B cell (primary cell): ENCODE results near the gene MPPED2. TPM values are rescaled to one million over a fixed set of nuclear protein-coding genes. Genes with fewer than 3 reads are reported as not detected.

ENCODE experiments used
- ATAC-seq: fragments of 200-7000 bp; cut with Tn5 transposase; one replicate; pipeline ENCODE4 v1.10.0; 2021; ENCODE audit warnings: low read depth, mild to moderate bottlenecking, moderate number of reproducible peaks, moderate library complexity
- CTCF ChIA-PET: fragments of 350-600 bp; sonication (Branson Sonifier 250); formaldehyde crosslinking; loops from one replicate; lab custom pipeline; 2021; ENCODE audit warnings: antibody characterized with exemption, inconsistent platforms; lab: Charles Lee
- POLR2A ChIA-PET: fragments of 350-600 bp; sonication (Branson Sonifier 250); formaldehyde crosslinking; loops from one replicate; lab custom pipeline; 2021; ENCODE audit warnings: antibody characterized with exemption; lab: Charles Lee
- DNase-seq: peaks from one replicate; pipeline ENCODE4 v3.0.0; 2013
- H2AFZ ChIP-seq: 2 replicates; pipeline ENCODE4 v1.6.1; 2012; ENCODE audit warnings: mild to moderate bottlenecking, low read depth, low read length; ENCODE audit not compliant: insufficient read depth, poor library complexity, severe bottlenecking
- H3K27ac ChIP-seq, 2 donors: 1 replicate in 1 of 2; 2 replicates in 1 of 2; pipeline ENCODE4 v1.5.1; 2012 to 2013; ENCODE audit warnings: low read length in 2 of 2, mild to moderate bottlenecking in 2 of 2, moderate library complexity in 1 of 2
- H3K27me3 ChIP-seq, 4 experiments: fragments of 200-600 bp in 1 of 4; sonication (generic) in 1 of 4; replicated peaks in 1 of 4; 1 replicate in 2 of 4; 2 replicates in 2 of 4; pipeline versions ENCODE4 v1.6.1 to v1.7.0; 2013 to 2016; ENCODE audit warnings: low read length in 3 of 4, mild to moderate bottlenecking in 2 of 4, mixed read lengths in 1 of 4, moderate library complexity in 1 of 4; ENCODE audit not compliant: insufficient read depth in 4 of 4, control insufficient read depth in 3 of 4; ENCODE audit errors: control extremely low read depth in 1 of 4
- H3K36me3 ChIP-seq, 2 experiments: replicated peaks in 1 of 2; 1 replicate in 1 of 2; 2 replicates in 1 of 2; pipeline versions ENCODE4 v1.6.1 to v1.7.1; 2013; ENCODE audit warnings: low read length in 1 of 2; ENCODE audit not compliant: insufficient read depth in 2 of 2, control insufficient read depth in 1 of 2; ENCODE audit errors: control extremely low read depth in 1 of 2, extremely low read depth in 1 of 2
- H3K4me1 ChIP-seq, 2 donors: fragments of 200-600 bp in 1 of 2; sonication (generic) in 1 of 2; 1 replicate in 1 of 2; 2 replicates in 1 of 2; pipeline versions ENCODE4 v1.5.1 to v1.6.1; 2013 to 2017; ENCODE audit warnings: low read length in 2 of 2; ENCODE audit not compliant: control insufficient read depth in 2 of 2, insufficient read depth in 2 of 2
- H3K4me2 ChIP-seq: replicated peaks from 2 replicates; pipeline ENCODE3; 2012; ENCODE audit warnings: mild to moderate bottlenecking, low read depth, low read length; ENCODE audit not compliant: poor library complexity, severe bottlenecking
- H3K4me3 ChIP-seq, 5 experiments: fragments of 200-600 bp in 1 of 5; sonication (generic) in 1 of 5; 1 replicate in 3 of 5; 2 replicates in 2 of 5; pipeline versions ENCODE4 v1.5.1 to v1.7.0; 2011 to 2016; ENCODE audit warnings: low read length in 4 of 5, mild to moderate bottlenecking in 4 of 5, low read depth in 2 of 5, control low read depth in 1 of 5, moderate library complexity in 1 of 5; ENCODE audit not compliant: insufficient read depth in 1 of 5; ENCODE audit errors: control extremely low read depth in 1 of 5, extremely low read depth in 1 of 5
- H3K79me2 ChIP-seq: fragments of 200-600 bp; sonication (generic); one replicate; pipeline ENCODE4 v1.6.0; 2016; ENCODE audit warnings: low read length; ENCODE audit not compliant: control insufficient read depth, insufficient read depth
- H3K9ac ChIP-seq: fragments of 200-600 bp; sonication (generic); 2 replicates; pipeline ENCODE4 v1.6.1; 2017; ENCODE audit warnings: mild to moderate bottlenecking, low read length, moderate library complexity
- H3K9me3 ChIP-seq, 3 donors: one replicate each; pipeline versions ENCODE4 v1.6.1 to v1.7.1; 2013; ENCODE audit warnings: low read length in 2 of 3; ENCODE audit not compliant: control insufficient read depth in 2 of 3, insufficient read depth in 1 of 3; ENCODE audit errors: control extremely low read depth in 1 of 3
- H4K20me1 ChIP-seq: 2 replicates; pipeline ENCODE4 v1.6.0; 2012; ENCODE audit warnings: mild to moderate bottlenecking, low read length; ENCODE audit not compliant: insufficient read depth, control insufficient read depth, poor library complexity, severe bottlenecking
- H3K27ac Mint-ChIP-seq: one replicate; pipeline ENCODE4 v1.8.0; 2021; ENCODE audit warnings: mixed read lengths
- H3K27me3 Mint-ChIP-seq: one replicate; pipeline ENCODE4 v1.8.0; 2021; ENCODE audit warnings: mixed read lengths
- H3K4me1 Mint-ChIP-seq: one replicate; pipeline ENCODE4 v1.8.0; 2021; ENCODE audit warnings: mixed read lengths
- H3K4me3 Mint-ChIP-seq: one replicate; pipeline ENCODE4 v1.8.0; 2021; ENCODE audit warnings: mixed read lengths
- H3K9me3 Mint-ChIP-seq: one replicate; pipeline ENCODE4 v1.8.0; 2022; ENCODE audit warnings: mixed read lengths; ENCODE audit not compliant: insufficient read depth
- EZH2 ChIP-seq: IDR thresholded peaks from 2 replicates; pipeline ENCODE4 v1.6.1; 2012; ENCODE audit warnings: borderline replicate concordance, low read depth, mild to moderate bottlenecking, moderate library complexity, low read length; ENCODE audit not compliant: insufficient read depth, poor library complexity, severe bottlenecking
- WGBS: methylation state at CpG from one replicate; pipeline ENCODE4 v1.1.5; 2013; ENCODE audit warnings: missing lambda C conversion rate; ENCODE audit not compliant: insufficient coverage; 5-methylcytosine and 5-hydroxymethylcytosine counted together
- intact Hi-C: fragments of 100-400 bp; cut with micrococcal nuclease; formaldehyde crosslinking; loops from one replicate; pipeline ENCODE4 v1.10.0; 2022
- polyA plus RNA-seq: library from polyadenylated mRNA; depleted of rRNA; stranded (reverse); fragments of >200 nt; gene quantifications from 2 replicates; pipeline ENCODE4 v1.2.3, GENCODE V29; 2012
- total RNA-seq, 2 donors: library from RNA; stranded (reverse); fragments of 120-200 nt in 1 of 2; gene quantifications; 1 replicate in 1 of 2; 2 replicates in 1 of 2; pipeline versions ENCODE4 v1.2.3 to v1.2.4, GENCODE V29; 2013 to 2022
- TF ChIP-seq, protein P1 (sequence below): fragments of 200-600 bp; IDR thresholded peaks from one replicate; pipeline ENCODE4 v1.8.0; 2022; ENCODE audit warnings: antibody characterized with exemption, mild to moderate bottlenecking

MPPED2 gene
- total and polyA plus RNA-seq, 2 donors (not counting 1 experiment from before 2014, with no cell fraction given): 0.70 to 1.1 TPM

DNA sequence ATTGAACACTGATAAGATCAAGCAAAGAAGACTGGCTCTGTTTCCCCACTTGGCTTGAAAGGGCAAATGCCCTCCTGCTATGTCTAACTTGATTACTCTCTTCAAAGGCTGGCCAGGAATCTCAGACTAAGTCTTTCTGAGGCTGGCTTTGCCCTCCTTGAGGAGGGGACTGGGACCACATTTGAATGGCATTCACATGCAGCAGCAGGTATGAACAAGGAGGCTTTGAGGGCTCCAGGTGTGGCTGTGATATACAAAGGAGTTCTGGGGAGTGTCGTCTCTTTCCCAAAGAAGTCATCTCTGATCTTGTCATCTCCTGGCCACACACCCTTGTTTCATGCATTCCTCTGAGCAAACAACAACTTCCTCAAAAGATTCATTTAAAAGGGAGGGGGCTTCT lies 132.4 kb downstream of the MPPED2 start:
- Histone ChIP-seq H3K4me1 (no peaks in the 10 kb centered on the region), H4K20me1 (no peaks in the 10 kb centered on the region), H3K27ac (no peak overlapping the region), H3K36me3 (no peaks in the 10 kb centered on the region), H3K79me2 (no peaks in the 10 kb centered on the region), H3K27me3 (no peaks in the 10 kb centered on the region), H3K4me3 (no peak overlapping the region), H3K4me2 (no peak overlapping the region), H3K9me3 (no peaks in the 10 kb centered on the region), H3K9ac (no peak overlapping the region), H2AFZ (no peak overlapping the region)
- no peak for TF ChIP-seq EZH2
- TF ChIP-seq, protein P1, sequence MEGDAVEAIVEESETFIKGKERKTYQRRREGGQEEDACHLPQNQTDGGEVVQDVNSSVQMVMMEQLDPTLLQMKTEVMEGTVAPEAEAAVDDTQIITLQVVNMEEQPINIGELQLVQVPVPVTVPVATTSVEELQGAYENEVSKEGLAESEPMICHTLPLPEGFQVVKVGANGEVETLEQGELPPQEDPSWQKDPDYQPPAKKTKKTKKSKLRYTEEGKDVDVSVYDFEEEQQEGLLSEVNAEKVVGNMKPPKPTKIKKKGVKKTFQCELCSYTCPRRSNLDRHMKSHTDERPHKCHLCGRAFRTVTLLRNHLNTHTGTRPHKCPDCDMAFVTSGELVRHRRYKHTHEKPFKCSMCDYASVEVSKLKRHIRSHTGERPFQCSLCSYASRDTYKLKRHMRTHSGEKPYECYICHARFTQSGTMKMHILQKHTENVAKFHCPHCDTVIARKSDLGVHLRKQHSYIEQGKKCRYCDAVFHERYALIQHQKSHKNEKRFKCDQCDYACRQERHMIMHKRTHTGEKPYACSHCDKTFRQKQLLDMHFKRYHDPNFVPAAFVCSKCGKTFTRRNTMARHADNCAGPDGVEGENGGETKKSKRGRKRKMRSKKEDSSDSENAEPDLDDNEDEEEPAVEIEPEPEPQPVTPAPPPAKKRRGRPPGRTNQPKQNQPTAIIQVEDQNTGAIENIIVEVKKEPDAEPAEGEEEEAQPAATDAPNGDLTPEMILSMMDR: no peak
- POLR2A ChIA-PET: no interaction called here
- no peak for ATAC-seq
- no peaks in the 10 kb centered on the region for H3K9me3 Mint-ChIP-seq
- H3K27ac Mint-ChIP-seq: no peak overlapping the region
- CTCF ChIA-PET: no interaction called here
- no CpG with 5 or more reads among the region's 1 CpG for WGBS
- intact Hi-C loops: no loop called here
- H3K4me1 Mint-ChIP-seq: no peaks in the 10 kb centered on the region
- no peak overlapping the region for H3K4me3 Mint-ChIP-seq
- DNase-seq: no peak
- no peaks in the 10 kb centered on the region for H3K27me3 Mint-ChIP-seq

DNA sequence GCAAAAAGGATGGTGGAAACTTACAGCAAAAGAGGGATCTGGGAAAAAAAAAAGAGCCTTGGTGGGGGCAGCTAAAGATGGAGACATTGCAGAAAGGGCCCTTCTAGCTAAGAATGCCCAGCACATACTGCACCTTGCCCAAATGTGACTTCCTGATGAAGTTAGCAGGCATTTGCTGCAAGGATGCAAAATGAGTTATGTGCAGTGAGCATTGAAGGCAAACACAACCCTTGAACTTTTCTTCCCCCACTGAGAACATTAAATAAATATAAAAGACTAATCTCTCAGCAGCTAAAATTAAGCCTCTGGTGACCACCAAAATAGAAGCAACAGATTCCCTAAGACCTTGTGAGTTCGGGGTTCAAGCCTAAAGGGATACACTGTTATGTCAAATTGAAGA lies 133.3 kb downstream of the MPPED2 start:
- H3K9me3 ChIP-seq: no peaks in the 10 kb centered on the region
- intact Hi-C loops: no loop called here

More for the DNA sequence above, 133.3 kb downstream of the MPPED2 start:
- no peak overlapping the region for H3K27ac Mint-ChIP-seq
- Histone ChIP-seq H3K4me3 (no peak overlapping the region), H3K9ac (no peak overlapping the region), H2AFZ (no peak overlapping the region), H3K4me1 (no peaks in the 10 kb centered on the region), H3K79me2 (no peaks in the 10 kb centered on the region), H3K27ac (no peak overlapping the region), H3K27me3 (no peaks in the 10 kb centered on the region), H4K20me1 (no peaks in the 10 kb centered on the region), H3K36me3 (no peaks in the 10 kb centered on the region), H3K4me2 (no peak overlapping the region)
- no CpG with 5 or more reads among the region's 1 CpG for WGBS
- no peaks in the 10 kb centered on the region for H3K4me1 Mint-ChIP-seq
- ChIA-PET POLR2A (no interaction called here), CTCF (no interaction called here)
- DNase-seq (no peak), ATAC-seq (no peak)
- H3K4me3 Mint-ChIP-seq: no peak overlapping the region
- H3K27me3 Mint-ChIP-seq: peaks cover under 1% of the 10 kb centered on the region
- no peaks in the 10 kb centered on the region for H3K9me3 Mint-ChIP-seq
- no peak for TF ChIP-seq EZH2
- TF ChIP-seq, protein P1: no peak
